Motor neuron (in vitro differentiated cells): ENCODE measurements around the gene HOXC9. TPM values are rescaled to one million over a fixed set of nuclear protein-coding genes. Genes with fewer than 3 reads are reported as not detected.
A peak's percentile ranks its signal among the peaks of the same experiment; 100 is the strongest.

Experiments used
- ATAC-seq, 8 experiments: fragments of 200-7000 bp; cut with Tn5 transposase; replicated peaks in 6 of 8; 2 replicates each; pipeline ENCODE4 v1.8.0; 2021; ENCODE audit warnings: mild to moderate bottlenecking in 8 of 8, moderate library complexity in 8 of 8
- H3K27ac ChIP-seq, 2 donors: fragments of 250-450 bp; sonication (Bioruptor Pico); 2 replicates each; pipeline ENCODE4 v1.9.0; 2021; ENCODE audit warnings: antibody characterized with exemption in 2 of 2, mild to moderate bottlenecking in 2 of 2, moderate library complexity in 1 of 2
- H3K4me1 ChIP-seq, 2 donors: fragments of 250-450 bp; sonication (Bioruptor Pico); replicated peaks in 1 of 2; 2 replicates each; pipeline ENCODE4 v1.6.1; 2021; ENCODE audit warnings: antibody characterized with exemption in 2 of 2, mild to moderate bottlenecking in 2 of 2, moderate library complexity in 1 of 2
- H3K4me3 ChIP-seq, 5 donors: fragments of 250-450 bp; sonication (Bioruptor Pico); 2 replicates each; pipeline ENCODE4 v1.9.0; 2021; ENCODE audit warnings: antibody characterized with exemption in 5 of 5, mild to moderate bottlenecking in 5 of 5, moderate library complexity in 4 of 5
- WGBS, 10 experiments: fragments of 450-650 bp; shearing (Covaris generic); methylation state at CpG; one replicate each; pipeline ENCODE4 v1.0.0; 2022; 5-methylcytosine and 5-hydroxymethylcytosine counted together
- in situ Hi-C, 9 experiments: fragments of 400-800 bp; cut with MboI; loops; one replicate each; pipeline ENCODE4 v1.15.0; 2021; ENCODE audit warnings: low sequenced_read_pairs in 9 of 9, low pct_unique_long_range_greater_than_20kb in 2 of 9; ENCODE audit not compliant: unreplicated experiment in 9 of 9
- total RNA-seq, 8 experiments: library from RNA; unstranded; fragments of 300-600 nt; gene quantifications; 2 replicates each; pipeline versions ENCODE4 v1.2.3 to v1.2.4, GENCODE V29; 2022

Gene HOXC9
- total RNA-seq, 8 experiments from 2014 or later, result 1.2 to 21.2 (median 2.3) TPM

- in situ Hi-C loops, result loop anchor here in 4 of 9 experiments (5.0 to 25.0 kb wide), 4 partner anchors 152 to 327 kb away; partner anchors contain the start of genes SMUG1 (in 2 of the 4) and GPR84 (in 1 of the 4)
- peaks cover 44 to 75% of the 10 kb centered on the region in 2 donors for H3K4me1 ChIP-seq
- peak overlapping the region; percentile 91 to 94 for H3K27ac ChIP-seq
- peak overlapping the region; percentile 41 to 58 (median 45) for H3K4me3 ChIP-seq
- no peak for ATAC-seq
- 11 to 83% (median 45%) methylated on average over 1 to 9 of the region's 22 CpGs; no CpG with 5 or more reads in 6 of the 10 experiments for WGBS, 10 experiments
These were observed 34.9 kb downstream of the HOXC9 start for GRCh38 chr12:54034785-54035310.

- in situ Hi-C loops, result loop anchor here in 2 of 9 experiments (25.0 kb wide), 2 partner anchors 152 to 327 kb away; partner anchors contain the start of genes GPR84 (in 1 of the 2) and SMUG1 (in 1 of the 2)
These were observed 35.8 kb downstream of the HOXC9 start for GRCh38 chr12:54035568-54036264.

GRCh38 chr12:54036620-54037359, 36.8 kb downstream of the HOXC9 start:
- peaks cover 55 to 74% of the 10 kb centered on the region in 2 donors for H3K4me1 ChIP-seq
- in situ Hi-C loops, result loop anchor here in 2 of 9 experiments (25.0 kb wide), 2 partner anchors 151 to 326 kb away; partner anchors contain the start of genes GPR84 (in 1 of the 2) and SMUG1 (in 1 of the 2)
- ATAC-seq, result peak in 7 of 8 experiments; percentile 1 to 8 (median 6)
- H3K27ac ChIP-seq, result peak overlapping the region; percentile 37 to 91
- H3K4me3 ChIP-seq, result peak overlapping the region in 4 of 5 donors; percentile 4 to 49 (median 33)
- WGBS, 10 experiments, result 13 to 100% (median 82%) methylated on average over 3 to 9 of the region's 14 CpGs; no CpG with 5 or more reads in 4 of the 10 experiments

More at GRCh38 chr12:54035568-54036264, 35.8 kb downstream of the HOXC9 start:
- WGBS, 10 experiments, result 29 to 90% (median 67%) methylated on average over 1 to 3 of the region's 6 CpGs; no CpG with 5 or more reads in 3 of the 10 experiments
- ATAC-seq, result no peak
- Histone ChIP-seq H3K4me1 (peaks cover 50 to 75% of the 10 kb centered on the region in 2 donors), H3K27ac (peak overlapping the region; percentile 91 to 94), H3K4me3 (peak overlapping the region; percentile 41 to 58 (median 45))

GRCh38 chr12:54037360-54038283, 37.7 kb downstream of the HOXC9 start:
- in situ Hi-C loops, result loop anchor here in 2 of 9 experiments (25.0 kb wide), 2 partner anchors 150 to 325 kb away; partner anchors contain the start of genes GPR84 (in 1 of the 2) and SMUG1 (in 1 of the 2)
- Histone ChIP-seq H3K27ac (peak overlapping the region; percentile 64 to 91), H3K4me1 (peaks cover 56 to 74% of the 10 kb centered on the region in 2 donors), H3K4me3 (peak overlapping the region; percentile 30 to 49 (median 32))
- peak in 5 of 8 experiments; percentile 4 to 29 (median 10) for ATAC-seq
- 0 to 85% (median 11%) methylated on average over 3 to 11 of the region's 14 CpGs; no CpG with 5 or more reads in 1 of the 10 experiments for WGBS, 10 experiments

GRCh38 chr12:54038284-54038870, 38.4 kb downstream of the HOXC9 start:
- Histone ChIP-seq H3K4me1 (peaks cover 64 to 81% of the 10 kb centered on the region in 2 donors), H3K4me3 (peak overlapping the region; percentile 30 to 49 (median 32)), H3K27ac (peak overlapping the region; percentile 64 to 90)
- in situ Hi-C loops, result loop anchor here in 2 of 9 experiments (25.0 kb wide), 2 partner anchors 149 to 324 kb away; partner anchors contain the start of genes GPR84 (in 1 of the 2) and SMUG1 (in 1 of the 2)
- peak in 2 of 8 experiments; percentile 1 to 6 for ATAC-seq
- WGBS, 10 experiments, result 20 to 100% (median 42%) methylated on average over 1 to 3 of the region's 5 CpGs; no CpG with 5 or more reads in 4 of the 10 experiments

GRCh38 chr12:54038871-54039414, 39.0 kb downstream of the HOXC9 start:
- H3K27ac ChIP-seq, result peak overlapping the region; percentile 64 to 90
- in situ Hi-C loops, result loop anchor here in 2 of 9 experiments (25.0 kb wide), 2 partner anchors 148 to 323 kb away; partner anchors contain the start of genes GPR84 (in 1 of the 2) and SMUG1 (in 1 of the 2)
- WGBS, 10 experiments, result 0 to 100% (median 45%) methylated on average over 1 to 2 of the region's 9 CpGs; no CpG with 5 or more reads in 6 of the 10 experiments
- peaks cover 69 to 87% of the 10 kb centered on the region in 2 donors for H3K4me1 ChIP-seq
- H3K4me3 ChIP-seq, result peak overlapping the region; percentile 30 to 49 (median 32)
- ATAC-seq, result peak in 5 of 8 experiments; percentile 2 to 27 (median 7)

GRCh38 chr12:54039417-54040147, 39.6 kb downstream of the HOXC9 start:
- 0 to 60% (median 25%) methylated on average over 1 to 7 of the region's 16 CpGs; no CpG with 5 or more reads in 1 of the 10 experiments for WGBS, 10 experiments
- in situ Hi-C loops, result loop anchor here in 4 of 9 experiments (10.0 to 25.0 kb wide), 4 partner anchors 95 to 323 kb away; partner anchors contain the start of genes GPR84 (in 1 of the 4) and SMUG1 (in 1 of the 4)
- Histone ChIP-seq H3K4me1 (peaks cover 73 to 93% of the 10 kb centered on the region in 2 donors), H3K4me3 (peak overlapping the region; percentile 30 to 49 (median 32)), H3K27ac (peak overlapping the region in 1 of 2 donors; percentile 90)
- ATAC-seq, result peak in 3 of 8 experiments; percentile 52 to 69 (median 66)

- H3K4me1 ChIP-seq, result peaks cover 72 to 94% of the 10 kb centered on the region in 2 donors
- 8 to 80% (median 35%) methylated on average over 1 to 4 of the region's 4 CpGs; no CpG with 5 or more reads in 5 of the 10 experiments for WGBS, 10 experiments
These were observed 40.2 kb downstream of the HOXC9 start for GRCh38 chr12:54040148-54040494.

GRCh38 chr12:54040648-54041047, 40.7 kb downstream of the HOXC9 start:
- no peak for ATAC-seq
- WGBS, 10 experiments, result 43 to 100% (median 71%) methylated on average over 1 to 3 of the region's 3 CpGs; no CpG with 5 or more reads in 1 of the 10 experiments
- H3K4me3 ChIP-seq, result peak overlapping the region in 3 of 5 donors; percentile 15 to 49 (median 36)
- no peak overlapping the region for H3K27ac ChIP-seq
- H3K4me1 ChIP-seq, result peaks cover 72 to 92% of the 10 kb centered on the region in 2 donors
- in situ Hi-C loops, result loop anchor here in 4 of 9 experiments (10.0 to 25.0 kb wide), 4 partner anchors 94 to 322 kb away; partner anchors contain the start of genes GPR84 (in 1 of the 4) and SMUG1 (in 1 of the 4)

More at GRCh38 chr12:54040148-54040494, 40.2 kb downstream of the HOXC9 start:
- peak; percentile 14 to 65 (median 39) for ATAC-seq
- peak overlapping the region in 4 of 5 donors; percentile 31 to 49 (median 34) for H3K4me3 ChIP-seq
- in situ Hi-C loops, result loop anchor here in 4 of 9 experiments (10.0 to 25.0 kb wide), 4 partner anchors 95 to 322 kb away; partner anchors contain the start of genes GPR84 (in 1 of the 4) and SMUG1 (in 1 of the 4)
- H3K27ac ChIP-seq, result no peak overlapping the region
